GM10266 (cell line): Measurements from ENCODE around the gene MRGPRG.

Experiments used
- DNase-seq: peaks from one replicate; pipeline ENCODE4 v3.0.0; 2012; ENCODE audit errors: extremely low spot score
- CTCF ChIP-seq: IDR thresholded peaks from 2 replicates; pipeline ENCODE4 v1.5.1; 2012; ENCODE audit warnings: mild to moderate bottlenecking, low read depth; ENCODE audit not compliant: control insufficient read depth, insufficient read depth; ENCODE audit errors: missing control alignments

MRGPRG gene

GRCh38 chr11:3192511-3193372 lies 25.9 kb downstream of the MRGPRG start:
- no peak for TF ChIP-seq CTCF
- no peak for DNase-seq

- DNase-seq: no peak
- no peak for TF ChIP-seq CTCF
Measured at GRCh38 chr11:3191586-3192324, 26.9 kb downstream of the MRGPRG start.

- no peak for DNase-seq
- no peak for TF ChIP-seq CTCF
Measured at GRCh38 chr11:3190600-3190999, 28.0 kb downstream of the MRGPRG start.

GRCh38 chr11:3189886-3190583 lies 28.6 kb downstream of the MRGPRG start:
- no peak for TF ChIP-seq CTCF

GRCh38 chr11:3189196-3189843 lies 29.3 kb downstream of the MRGPRG start:
- no peak for DNase-seq
- TF ChIP-seq CTCF: no peak

More at GRCh38 chr11:3189886-3190583, 28.6 kb downstream of the MRGPRG start:
- no peak for DNase-seq

- DNase-seq: no peak
- no peak for TF ChIP-seq CTCF
Measured at GRCh38 chr11:3188496-3189195, 30.0 kb downstream of the MRGPRG start.
